Lower leg skin (tissue), 3 donors: ENCODE measurements around the gene IDH3G.

Experiments used
- POLR2A ChIP-seq, 2 donors: fragments of 450-650 bp; IDR thresholded peaks; one replicate each; pipeline ENCODE4 v1.6.1; 2016 to 2017; ENCODE audit warnings: antibody characterized with exemption in 2 of 2, mild to moderate bottlenecking in 1 of 2, moderate library complexity in 1 of 2
- TF ChIP-seq, protein P1 (sequence below), 3 donors: fragments of 450-650 bp; IDR thresholded peaks; one replicate each; pipeline ENCODE4 v1.5.1; 2016; ENCODE audit warnings: antibody characterized with exemption in 3 of 3, mild to moderate bottlenecking in 3 of 3, moderate library complexity in 2 of 3

DNA sequence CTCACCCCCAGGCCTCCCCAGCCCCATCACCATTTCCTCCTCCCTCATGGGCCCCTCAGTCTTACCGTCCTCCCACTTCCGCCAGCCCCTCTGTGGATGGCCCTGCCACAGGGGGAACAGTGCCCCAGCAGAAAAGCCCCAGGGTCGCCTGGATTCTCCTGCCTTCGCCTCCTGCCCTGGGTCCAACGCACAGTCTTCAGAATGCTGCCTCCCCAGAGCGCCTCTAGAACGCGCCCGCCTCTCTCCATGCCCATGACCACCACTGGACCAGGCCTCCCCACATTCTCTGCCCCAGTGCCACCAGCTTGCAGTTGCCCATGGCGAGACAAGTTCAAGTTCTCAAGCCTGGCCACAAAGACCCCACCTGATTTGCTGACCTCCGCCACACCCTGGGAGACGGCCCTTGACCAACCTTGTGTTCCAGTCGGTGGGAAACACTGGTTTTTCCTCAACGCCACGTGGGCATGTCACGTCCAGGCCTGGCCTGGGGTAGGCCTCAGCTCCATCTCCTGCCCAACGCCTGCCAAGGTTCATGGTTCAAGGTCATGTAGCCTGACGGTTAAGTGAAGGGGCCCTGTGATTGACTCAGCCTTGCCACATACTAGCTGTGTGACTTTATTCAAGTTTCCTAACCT lies 30.8 kb downstream of the IDH3G start:
- TF ChIP-seq, protein P1, sequence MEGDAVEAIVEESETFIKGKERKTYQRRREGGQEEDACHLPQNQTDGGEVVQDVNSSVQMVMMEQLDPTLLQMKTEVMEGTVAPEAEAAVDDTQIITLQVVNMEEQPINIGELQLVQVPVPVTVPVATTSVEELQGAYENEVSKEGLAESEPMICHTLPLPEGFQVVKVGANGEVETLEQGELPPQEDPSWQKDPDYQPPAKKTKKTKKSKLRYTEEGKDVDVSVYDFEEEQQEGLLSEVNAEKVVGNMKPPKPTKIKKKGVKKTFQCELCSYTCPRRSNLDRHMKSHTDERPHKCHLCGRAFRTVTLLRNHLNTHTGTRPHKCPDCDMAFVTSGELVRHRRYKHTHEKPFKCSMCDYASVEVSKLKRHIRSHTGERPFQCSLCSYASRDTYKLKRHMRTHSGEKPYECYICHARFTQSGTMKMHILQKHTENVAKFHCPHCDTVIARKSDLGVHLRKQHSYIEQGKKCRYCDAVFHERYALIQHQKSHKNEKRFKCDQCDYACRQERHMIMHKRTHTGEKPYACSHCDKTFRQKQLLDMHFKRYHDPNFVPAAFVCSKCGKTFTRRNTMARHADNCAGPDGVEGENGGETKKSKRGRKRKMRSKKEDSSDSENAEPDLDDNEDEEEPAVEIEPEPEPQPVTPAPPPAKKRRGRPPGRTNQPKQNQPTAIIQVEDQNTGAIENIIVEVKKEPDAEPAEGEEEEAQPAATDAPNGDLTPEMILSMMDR (IDR thresholded peaks at IDR 0.05) = no peak
- TF ChIP-seq POLR2A (IDR thresholded peaks at IDR 0.05) = no peak
